ENCODE measurements around the gene FAM187B. TPM values are rescaled to one million over a fixed set of nuclear protein-coding genes. Genes with fewer than 3 reads are reported as not detected.

The FAM187B gene
- total RNA-seq, 4 donors from 2014 or later = not detected

GRCh38 chr19:35208121-35208520, 20.4 kb downstream of the FAM187B start:
- DNase-seq = no peak
- Histone ChIP-seq H3K4me1 (peaks cover 0 to under 1% of the 10 kb centered on the region in 2 donors), H3K27me3 (no peaks in the 10 kb centered on the region), H3K36me3 (no peaks in the 10 kb centered on the region), H3K9me3 (no peaks in the 10 kb centered on the region), H3K4me3 (no peak overlapping the region), H3K27ac (no peak overlapping the region)
- no peak for ATAC-seq
- intact Hi-C loops (cut with DNase I; ENCODE audit: low total_unique reads) = no loop called here
- in situ Hi-C loops (cut with MboI; ENCODE audit: low sequenced_read_pairs in 4 of 4) = no loop called here
- TF ChIP-seq, protein P1, sequence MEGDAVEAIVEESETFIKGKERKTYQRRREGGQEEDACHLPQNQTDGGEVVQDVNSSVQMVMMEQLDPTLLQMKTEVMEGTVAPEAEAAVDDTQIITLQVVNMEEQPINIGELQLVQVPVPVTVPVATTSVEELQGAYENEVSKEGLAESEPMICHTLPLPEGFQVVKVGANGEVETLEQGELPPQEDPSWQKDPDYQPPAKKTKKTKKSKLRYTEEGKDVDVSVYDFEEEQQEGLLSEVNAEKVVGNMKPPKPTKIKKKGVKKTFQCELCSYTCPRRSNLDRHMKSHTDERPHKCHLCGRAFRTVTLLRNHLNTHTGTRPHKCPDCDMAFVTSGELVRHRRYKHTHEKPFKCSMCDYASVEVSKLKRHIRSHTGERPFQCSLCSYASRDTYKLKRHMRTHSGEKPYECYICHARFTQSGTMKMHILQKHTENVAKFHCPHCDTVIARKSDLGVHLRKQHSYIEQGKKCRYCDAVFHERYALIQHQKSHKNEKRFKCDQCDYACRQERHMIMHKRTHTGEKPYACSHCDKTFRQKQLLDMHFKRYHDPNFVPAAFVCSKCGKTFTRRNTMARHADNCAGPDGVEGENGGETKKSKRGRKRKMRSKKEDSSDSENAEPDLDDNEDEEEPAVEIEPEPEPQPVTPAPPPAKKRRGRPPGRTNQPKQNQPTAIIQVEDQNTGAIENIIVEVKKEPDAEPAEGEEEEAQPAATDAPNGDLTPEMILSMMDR (IDR thresholded peaks at IDR 0.05 in 4 of 5, conservative IDR thresholded peaks at IDR 0.05 in 1 of 5) = no peak
- TF ChIP-seq POLR2A (IDR thresholded peaks at IDR 0.05) = no peak

GRCh38 chr19:35207391-35207871, 21.1 kb downstream of the FAM187B start:
- H3K36me3 ChIP-seq = no peaks in the 10 kb centered on the region
- no peaks in the 10 kb centered on the region for H3K4me1 ChIP-seq
- H3K27ac ChIP-seq = no peak overlapping the region
- intact Hi-C loops (cut with DNase I; ENCODE audit: low total_unique reads) = no loop called here
- no peak overlapping the region for H3K4me3 ChIP-seq
- H3K9me3 ChIP-seq = no peaks in the 10 kb centered on the region
- TF ChIP-seq, protein P1 (IDR thresholded peaks at IDR 0.05 in 4 of 5, conservative IDR thresholded peaks at IDR 0.05 in 1 of 5) = no peak
- no peak for TF ChIP-seq POLR2A (IDR thresholded peaks at IDR 0.05)
- ATAC-seq = no peak
- no peaks in the 10 kb centered on the region for H3K27me3 ChIP-seq
- DNase-seq = no peak
- in situ Hi-C loops (cut with MboI; ENCODE audit: low sequenced_read_pairs in 4 of 4) = no loop called here

GRCh38 chr19:35206855-35207254, 21.7 kb downstream of the FAM187B start:
- ATAC-seq = no peak
- H3K9me3 ChIP-seq = no peaks in the 10 kb centered on the region

DNA sequence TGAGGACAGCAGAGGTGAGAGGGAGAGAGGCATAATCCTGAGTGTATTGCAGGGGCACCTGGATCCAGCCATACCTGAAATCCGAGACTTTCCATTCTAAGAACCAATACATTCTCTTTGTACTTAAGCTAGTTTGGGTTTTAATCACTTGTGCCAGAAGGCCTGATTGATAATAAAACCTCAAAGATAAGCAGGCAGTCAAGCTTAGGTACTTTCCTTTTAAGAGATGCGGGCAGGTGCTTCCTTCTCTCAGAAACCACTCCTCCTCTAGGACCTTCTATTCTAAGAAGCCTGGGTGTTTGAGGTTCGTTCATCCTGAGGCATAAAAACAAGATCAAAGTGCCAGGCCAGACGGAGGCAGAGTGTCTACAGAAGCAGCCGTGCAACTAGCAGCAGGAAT, 22.2 kb downstream of the FAM187B start:
- Histone ChIP-seq H3K9me3 (no peaks in the 10 kb centered on the region), H3K4me1 (no peaks in the 10 kb centered on the region), H3K27me3 (no peaks in the 10 kb centered on the region), H3K4me3 (no peak overlapping the region), H3K27ac (no peak overlapping the region), H3K36me3 (no peaks in the 10 kb centered on the region)
- TF ChIP-seq, protein P1 (IDR thresholded peaks at IDR 0.05 in 4 of 5, conservative IDR thresholded peaks at IDR 0.05 in 1 of 5) = no peak
- no peak for TF ChIP-seq POLR2A (IDR thresholded peaks at IDR 0.05)
- ATAC-seq (no peak), DNase-seq (no peak)
- in situ Hi-C loops (cut with MboI; ENCODE audit: low sequenced_read_pairs in 4 of 4) (no loop called here), intact Hi-C loops (cut with DNase I; ENCODE audit: low total_unique reads) (no loop called here)

More at GRCh38 chr19:35206855-35207254, 21.7 kb downstream of the FAM187B start:
- in situ Hi-C loops (cut with MboI; ENCODE audit: low sequenced_read_pairs in 4 of 4) = no loop called here
- TF ChIP-seq, protein P1 (IDR thresholded peaks at IDR 0.05 in 4 of 5, conservative IDR thresholded peaks at IDR 0.05 in 1 of 5) = no peak
- no peak overlapping the region for H3K27ac ChIP-seq
- H3K36me3 ChIP-seq = no peaks in the 10 kb centered on the region
- H3K27me3 ChIP-seq = no peaks in the 10 kb centered on the region
- H3K4me3 ChIP-seq = no peak overlapping the region
- no peak for DNase-seq
- intact Hi-C loops (cut with DNase I; ENCODE audit: low total_unique reads) = no loop called here
- H3K4me1 ChIP-seq = no peaks in the 10 kb centered on the region

DNA sequence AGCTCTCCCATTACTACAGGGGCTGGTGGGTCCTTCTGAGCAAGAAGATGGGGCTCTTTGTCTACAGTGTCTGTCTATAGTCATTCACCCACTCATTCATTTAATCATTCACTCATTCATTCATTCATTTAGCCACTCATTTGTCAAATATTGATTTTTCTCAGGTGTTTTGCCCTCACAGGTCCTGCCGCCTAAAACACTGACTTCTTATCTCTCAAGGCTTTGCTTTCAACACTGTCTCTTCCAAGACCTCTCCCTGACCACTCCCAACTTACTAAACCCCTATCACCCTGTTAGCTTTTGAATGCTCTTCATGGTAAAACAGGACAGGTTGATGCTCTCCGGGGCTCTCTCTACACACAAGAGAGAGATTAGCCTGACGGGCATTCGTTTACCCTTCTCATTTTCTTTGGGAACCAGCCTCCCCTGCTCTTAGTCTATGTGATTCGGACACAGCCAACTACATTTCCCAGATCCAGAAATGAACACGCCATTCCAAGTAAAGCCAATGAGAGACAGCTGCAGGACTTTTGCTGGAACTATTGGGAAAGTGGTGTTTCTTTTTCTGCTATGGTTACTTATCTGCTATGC, 22.7 kb downstream of the FAM187B start:
- H3K27ac ChIP-seq = no peak overlapping the region
- no peaks in the 10 kb centered on the region for H3K36me3 ChIP-seq
- no peaks in the 10 kb centered on the region for H3K27me3 ChIP-seq
- intact Hi-C loops (cut with DNase I; ENCODE audit: low total_unique reads) = no loop called here
- in situ Hi-C loops (cut with MboI; ENCODE audit: low sequenced_read_pairs in 4 of 4) = no loop called here
- no peak overlapping the region for H3K4me3 ChIP-seq
- DNase-seq (no peak), ATAC-seq (no peak)
- no peaks in the 10 kb centered on the region for H3K4me1 ChIP-seq
- TF ChIP-seq POLR2A (IDR thresholded peaks at IDR 0.05) = no peak
- H3K9me3 ChIP-seq = no peaks in the 10 kb centered on the region
